HEK293T (cell line): ENCODE measurements around the gene APBA1.

ENCODE experiments used
- ARNT ChIP-seq: fragments of 450-650 bp; IDR thresholded peaks from 2 replicates; pipeline ENCODE4 v1.6.1; 2017; ENCODE audit warnings: mild to moderate bottlenecking
- BHLHE40 ChIP-seq: fragments of 450-650 bp; IDR thresholded peaks from 2 replicates; pipeline ENCODE4 v1.6.1; 2016; ENCODE audit warnings: mild to moderate bottlenecking, moderate library complexity, borderline replicate concordance
- CTBP1 ChIP-seq: fragments of 450-650 bp; IDR thresholded peaks from 2 replicates; pipeline ENCODE4 v1.6.1; 2016; ENCODE audit warnings: borderline replicate concordance
- FOXA1 ChIP-seq: fragments of 450-650 bp; IDR thresholded peaks from 2 replicates; pipeline ENCODE4 v1.6.1; 2016; ENCODE audit warnings: mild to moderate bottlenecking
- FOXM1 ChIP-seq: fragments of 450-650 bp; IDR thresholded peaks from 2 replicates; pipeline ENCODE4 v1.6.1; 2017; ENCODE audit warnings: mild to moderate bottlenecking, borderline replicate concordance
- HDGF ChIP-seq: fragments of 450-650 bp; IDR thresholded peaks from 2 replicates; pipeline ENCODE4 v1.6.1; 2017; ENCODE audit warnings: antibody characterized with exemption, borderline replicate concordance
- SP1 ChIP-seq: fragments of 450-650 bp; IDR thresholded peaks from 2 replicates; pipeline ENCODE4 v1.6.1; 2017
- ZNF384 ChIP-seq: fragments of 450-650 bp; IDR thresholded peaks from 2 replicates; pipeline ENCODE4 v1.6.1; 2016

DNA sequence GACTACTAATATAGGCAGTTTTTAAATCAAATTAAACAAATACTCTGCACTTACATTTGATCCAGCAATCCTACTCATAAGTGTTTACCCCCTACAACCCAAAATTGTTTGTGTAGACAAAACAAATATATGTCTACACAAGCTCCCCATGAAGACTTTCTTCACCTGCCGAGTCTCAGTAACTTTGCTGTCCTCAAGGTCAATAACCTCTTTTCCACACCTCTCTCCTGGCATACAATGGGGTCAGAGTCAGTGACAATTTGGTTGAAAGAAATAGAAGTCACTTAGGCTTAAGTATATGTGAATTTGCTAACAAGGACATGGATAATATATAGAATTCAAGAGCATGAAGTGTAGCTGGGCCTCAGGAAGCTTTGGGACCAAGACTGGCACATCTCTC, 29.1 kb downstream of the APBA1 start:
- TF ChIP-seq SP1 (no peak), ZNF384 (no peak), FOXA1 (no peak), BHLHE40 (no peak), HDGF (no peak), CTBP1 (no peak), ARNT (no peak), FOXM1 (no peak)
